Renal cortex interstitium (tissue), 15 donors: ENCODE results near the gene HSPA12B. TPM values are rescaled to one million over a fixed set of nuclear protein-coding genes. Genes with fewer than 3 reads are reported as not detected.

ENCODE experiments used
- DNase-seq, 11 donors: peaks; one replicate each; pipeline ENCODE4 v3.0.0-alpha.2; 2013; ENCODE audit warnings: low read depth in 9 of 11, low spot score in 4 of 11; ENCODE audit errors: extremely low read depth in 1 of 11
- long read RNA-seq, 16 experiments: transcript quantifications; one replicate each; lab custom pipeline, GENCODE V29; 2026
- polyA plus RNA-seq, 3 donors: library from polyadenylated mRNA; unstranded; fragments of 120-200 nt; gene quantifications; one replicate each; pipeline ENCODE4 v1.2.1, GENCODE V29; 2013; ENCODE audit not compliant: insufficient read length in 3 of 3

HSPA12B gene
- polyA plus RNA-seq, result 10 to 100 TPM; 11.0 to 19.6 (median 15.6) TPM
- long read RNA-seq, donor 1, partial matches to known transcripts, result 0 of 2 reads
- long read RNA-seq, donor 1, other reads (novel, unspliced or antisense), result 0 of 2 reads
- long read RNA-seq, donor 2, result 0 reads
- long read RNA-seq, donor 3, partial matches to known transcripts, result 19 of 62 reads
- long read RNA-seq, donor 3, other reads (novel, unspliced or antisense), result 40 of 62 reads
- long read RNA-seq, donor 4, partial matches to known transcripts, result 0 of 2 reads
- long read RNA-seq, donor 4, other reads (novel, unspliced or antisense), result 0 of 2 reads
- long read RNA-seq, donor 5, transcript HSPA12B-201 (13 exons, 3,151 nt), result major isoform, 6 of 7 reads
- long read RNA-seq, donor 5, partial matches to known transcripts, result 0 of 7 reads
- long read RNA-seq, donor 5, other reads (novel, unspliced or antisense), result 0 of 7 reads
- long read RNA-seq, donor 6, partial matches to known transcripts, result 6 of 7 reads
- long read RNA-seq, donor 6, other reads (novel, unspliced or antisense), result 0 of 7 reads
- long read RNA-seq, donor 7, partial matches to known transcripts, result 6 of 7 reads
- long read RNA-seq, donor 7, other reads (novel, unspliced or antisense), result 0 of 7 reads
- long read RNA-seq, donor 8, partial matches to known transcripts, result 0 of 2 reads
- long read RNA-seq, donor 8, other reads (novel, unspliced or antisense), result 0 of 2 reads
- long read RNA-seq, donor 9, partial matches to known transcripts, result 7 of 10 reads
- long read RNA-seq, donor 9, other reads (novel, unspliced or antisense), result 0 of 10 reads
- long read RNA-seq, donor 10, partial matches to known transcripts, result 0 of 36 reads
- long read RNA-seq, donor 10, other reads (novel, unspliced or antisense), result 33 of 36 reads
- long read RNA-seq, donor 11, partial matches to known transcripts, result 0 of 4 reads
- long read RNA-seq, donor 11, other reads (novel, unspliced or antisense), result 0 of 4 reads
- long read RNA-seq, donor 12, transcript HSPA12B-201 (13 exons, 3,151 nt), result major isoform, 5 of 5 reads
- long read RNA-seq, donor 12, partial matches to known transcripts, result 0 of 5 reads
- long read RNA-seq, donor 12, other reads (novel, unspliced or antisense), result 0 of 5 reads
- long read RNA-seq, donor 13, transcript HSPA12B-201 (13 exons, 3,151 nt), result major isoform, 9 of 10 reads
- long read RNA-seq, donor 13, partial matches to known transcripts, result 0 of 10 reads
- long read RNA-seq, donor 13, other reads (novel, unspliced or antisense), result 0 of 10 reads
- long read RNA-seq, donor 14, partial matches to known transcripts, result 0 of 3 reads
- long read RNA-seq, donor 14, other reads (novel, unspliced or antisense), result 0 of 3 reads
- long read RNA-seq, donor 15, partial matches to known transcripts, result 0 of 12 reads
- long read RNA-seq, donor 15, other reads (novel, unspliced or antisense), result 11 of 12 reads
- long read RNA-seq, donor 16, transcript HSPA12B-201 (13 exons, 3,151 nt), result major isoform, 14 of 132 reads
- long read RNA-seq, donor 16, partial matches to known transcripts, result 25 of 132 reads
- long read RNA-seq, donor 16, other reads (novel, unspliced or antisense), result 92 of 132 reads

DNA sequence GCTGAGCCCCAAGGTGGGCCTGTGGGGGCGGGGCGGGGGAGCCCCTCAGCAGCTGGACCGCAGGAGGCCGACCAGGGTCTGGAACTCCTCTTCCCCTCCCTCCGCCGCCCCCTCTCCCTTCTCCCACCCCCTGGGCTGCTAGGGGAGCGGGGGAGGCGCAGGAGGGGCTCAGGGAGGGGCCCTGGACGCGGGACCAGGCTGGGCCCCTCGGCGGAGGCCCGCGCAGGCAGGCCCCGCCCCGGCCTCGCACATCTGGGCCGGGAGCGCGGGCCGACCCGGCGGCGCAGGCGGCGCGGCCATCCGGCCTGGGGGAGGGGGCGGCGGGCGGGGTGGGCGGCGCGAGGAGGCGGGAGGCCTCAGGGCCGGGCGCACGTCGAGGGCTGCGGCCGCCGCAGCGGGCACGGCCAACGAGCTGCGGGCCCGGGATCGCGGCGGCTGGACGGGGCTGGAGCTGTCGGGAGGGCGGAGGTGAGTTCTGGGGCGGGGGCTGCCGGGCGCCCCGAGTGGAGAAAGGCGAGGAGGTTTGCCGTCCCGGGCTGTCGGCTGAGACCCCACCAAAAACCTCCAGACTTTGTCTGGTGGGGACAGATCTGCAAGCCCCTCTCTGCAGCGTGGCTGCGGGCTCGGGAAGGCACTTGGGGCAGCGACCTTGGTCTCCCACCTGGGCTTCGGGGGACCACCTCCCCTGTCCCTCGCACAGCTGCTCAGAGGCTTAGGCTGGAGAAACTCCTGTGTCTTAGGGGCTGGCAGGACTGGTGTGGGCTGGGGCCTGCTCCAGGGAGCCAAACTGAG is at the start of gene HSPA12B:
TSS of gene HSPA12B (plus strand) at position 359 of the 792 bp plus-strand sequence. CDS start 5,990 bp downstream, outside the sequence.
- peak in 5 of 11 donors; percentile 55 to 66 (median 59) for DNase-seq

GRCh38 chr20:3685341-3685740 is 47.1 kb upstream of the HSPA12B start:
- no peak for DNase-seq

DNA sequence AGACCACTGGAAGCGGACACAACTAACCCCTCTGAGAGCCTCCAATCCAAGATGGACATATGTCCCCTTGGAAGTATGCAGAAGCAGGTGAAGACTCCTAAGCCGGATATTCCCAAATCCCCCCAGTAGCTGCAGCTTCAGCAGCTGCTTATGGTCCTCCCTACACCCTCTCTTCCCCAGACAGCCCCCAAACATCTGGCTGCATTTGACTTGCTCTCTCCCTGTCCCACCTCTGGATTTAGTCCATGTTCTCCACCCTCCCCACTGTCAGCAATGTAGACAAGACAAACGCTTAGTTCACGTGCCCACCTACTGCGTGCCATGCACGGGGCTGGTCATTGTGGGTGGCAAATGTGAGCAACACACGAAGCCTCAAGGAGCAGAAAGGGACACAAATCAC is 46.1 kb upstream of the HSPA12B start:
- DNase-seq, result no peak

GRCh38 chr20:3686867-3687321 is 45.6 kb upstream of the HSPA12B start:
- DNase-seq, result peak in 9 of 11 donors; percentile 53 to 90 (median 77)

GRCh38 chr20:3687655-3688054 is 44.8 kb upstream of the HSPA12B start:
- DNase-seq, result peak in 1 of 11 donors; percentile 38

DNA sequence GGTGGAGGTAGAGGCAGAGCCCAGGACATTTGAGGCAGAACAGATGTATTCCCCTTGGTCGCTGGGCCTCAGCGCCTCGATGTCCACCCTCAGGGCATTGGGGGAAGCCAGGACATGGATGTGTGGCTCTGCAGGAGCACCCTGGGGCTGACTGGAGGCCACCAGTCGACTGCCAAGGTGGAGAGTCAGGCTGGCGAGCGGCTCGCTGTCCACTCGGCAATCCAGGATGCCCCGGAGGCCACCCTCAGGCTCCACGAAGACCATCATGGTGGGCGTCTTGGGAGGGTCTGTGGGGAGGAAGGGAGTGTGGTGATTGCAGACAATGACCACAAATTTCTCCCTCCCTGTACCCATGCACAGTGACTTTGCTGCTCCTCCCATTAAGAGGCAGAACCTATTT is 42.5 kb upstream of the HSPA12B start:
- DNase-seq, result no peak

DNA sequence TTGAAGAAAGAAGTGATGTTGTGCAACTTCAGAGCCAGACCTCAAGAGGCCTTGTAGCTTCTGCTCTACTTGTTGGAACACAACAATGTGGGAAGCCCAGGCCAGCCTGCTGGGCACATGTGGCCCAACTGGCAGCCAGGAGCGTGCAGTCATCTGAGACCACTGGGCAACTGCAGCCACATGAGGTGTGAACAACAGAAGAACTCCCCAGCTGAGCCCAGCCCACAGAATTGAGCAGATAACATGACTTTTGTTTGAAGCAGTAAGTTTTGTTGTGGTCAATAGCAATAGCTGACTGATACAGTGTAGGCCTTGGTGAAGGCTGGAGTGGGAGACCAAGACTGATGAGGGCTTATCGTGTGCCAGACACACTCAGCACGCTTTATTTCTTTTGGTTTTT is 42.1 kb upstream of the HSPA12B start:
- no peak for DNase-seq

- no peak for DNase-seq
These were observed 41.2 kb upstream of the HSPA12B start for GRCh38 chr20:3691306-3691705.

GRCh38 chr20:3691897-3692296 is 40.6 kb upstream of the HSPA12B start:
- DNase-seq, result no peak

DNA sequence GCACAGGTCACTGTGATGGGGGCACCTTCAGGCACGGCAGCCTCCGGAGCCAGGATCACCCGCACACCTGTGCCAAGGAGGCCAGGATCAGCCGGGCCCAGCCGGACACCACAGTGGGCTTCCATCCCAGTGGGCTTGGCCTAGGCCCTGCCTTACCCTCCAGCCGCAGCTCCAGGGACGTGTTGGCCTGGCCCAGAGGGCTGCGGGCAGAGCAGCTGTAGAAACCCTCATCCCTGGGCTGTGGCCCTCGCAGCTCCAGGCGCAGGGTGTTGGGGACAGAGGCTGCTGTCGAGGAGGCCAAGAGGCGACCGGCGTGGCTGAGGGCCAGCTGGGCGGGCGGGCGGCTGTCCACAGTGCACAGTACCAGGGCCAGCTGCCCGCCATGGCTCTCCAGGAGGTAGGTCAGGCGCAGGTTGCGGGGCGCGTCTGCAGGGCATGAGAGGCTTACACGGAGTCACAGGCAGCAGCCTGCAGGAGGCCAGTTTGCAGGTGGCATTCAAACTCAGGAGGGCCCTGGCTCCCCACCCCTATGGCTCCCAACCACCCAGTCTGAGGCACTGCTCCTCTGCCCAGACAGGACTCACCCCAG is 39.7 kb upstream of the HSPA12B start:
- DNase-seq, result no peak

- DNase-seq, result no peak
These were observed 39.1 kb upstream of the HSPA12B start for GRCh38 chr20:3693376-3693775.

DNA sequence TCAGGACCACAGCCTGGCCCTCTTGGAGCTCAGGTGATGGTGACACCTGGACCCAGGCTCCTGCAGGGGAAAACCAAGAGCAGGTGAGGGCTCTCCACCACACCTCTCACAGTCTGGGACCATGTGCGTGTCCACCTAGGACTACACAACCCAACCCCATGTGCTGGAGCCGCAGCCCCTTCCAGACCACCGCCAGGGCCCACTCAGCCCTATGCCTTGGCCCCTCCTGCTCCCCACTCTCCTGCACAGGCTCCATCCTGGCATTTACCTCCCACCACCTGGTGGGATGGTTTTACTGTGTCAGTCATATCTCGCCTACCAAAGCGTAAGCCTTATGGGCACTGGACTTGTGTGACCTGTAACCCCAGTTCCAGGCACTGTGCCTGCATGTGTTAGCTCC is 37.6 kb upstream of the HSPA12B start:
- DNase-seq, result no peak

DNA sequence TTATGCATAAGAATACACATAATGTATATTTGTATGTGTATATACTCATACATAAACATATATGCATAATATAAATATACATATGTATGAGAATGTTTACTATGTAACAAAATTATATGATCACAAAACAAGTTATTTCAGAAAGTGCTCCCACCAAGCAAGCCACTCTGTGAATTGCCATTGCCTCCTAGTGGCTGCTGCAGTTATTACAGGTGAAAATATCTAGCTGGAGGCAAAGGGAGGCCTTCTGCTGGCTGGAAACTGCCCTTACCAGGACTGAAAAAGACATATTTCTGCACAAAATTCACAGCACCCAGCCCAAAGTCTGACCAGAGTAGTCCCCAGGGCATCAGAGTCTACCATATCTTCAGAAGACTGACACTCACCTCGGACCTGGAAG is 36.3 kb upstream of the HSPA12B start:
- no peak for DNase-seq

- no peak for DNase-seq
These were observed 35.5 kb upstream of the HSPA12B start for GRCh38 chr20:3696745-3697587.

- DNase-seq, result no peak
These were observed 34.7 kb upstream of the HSPA12B start for GRCh38 chr20:3697588-3698305.

DNA sequence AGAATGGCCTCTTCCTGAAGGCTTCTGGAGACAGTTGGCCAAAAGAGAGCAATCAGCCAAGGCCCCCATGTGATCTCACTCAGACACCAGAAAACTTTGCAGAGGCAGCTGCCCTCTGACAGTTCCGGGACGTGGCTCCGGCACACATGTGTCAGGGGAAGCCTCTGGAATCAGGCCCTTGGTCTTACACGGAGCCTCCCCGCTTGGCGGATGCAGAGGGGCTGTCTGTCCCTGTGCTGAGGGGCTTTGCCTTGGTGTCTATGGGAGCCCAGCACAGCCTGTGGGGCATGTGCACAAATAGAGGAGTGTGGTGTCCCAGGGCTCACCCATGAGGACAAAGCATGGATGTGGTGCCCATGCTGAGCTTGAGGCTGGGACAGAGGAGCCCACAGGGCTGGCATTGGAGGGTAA is 33.9 kb upstream of the HSPA12B start:
- no peak for DNase-seq
